ENCODE measurements around the gene TRPC4AP.

DNA sequence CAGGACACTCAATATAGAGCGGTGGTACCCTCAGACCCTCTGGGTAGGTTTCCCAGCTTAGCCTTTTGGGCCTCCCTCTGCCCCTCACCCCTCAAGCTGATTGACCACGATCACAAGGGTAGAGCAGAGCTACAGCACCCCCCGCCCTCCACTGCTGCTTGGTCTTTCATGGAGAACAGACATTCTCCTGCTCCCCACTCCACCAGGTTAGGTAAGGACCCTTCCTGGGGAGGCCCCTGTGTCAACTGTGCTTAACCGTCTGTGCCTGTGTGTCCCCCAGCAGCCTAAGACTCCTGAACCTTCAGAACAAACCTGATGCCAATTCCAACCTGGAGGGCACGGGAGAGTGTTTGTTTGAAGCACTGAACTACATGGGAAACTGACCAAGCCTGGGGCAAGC lies 125.2 kb downstream of the TRPC4AP start:
- TF ChIP-seq, protein P1, sequence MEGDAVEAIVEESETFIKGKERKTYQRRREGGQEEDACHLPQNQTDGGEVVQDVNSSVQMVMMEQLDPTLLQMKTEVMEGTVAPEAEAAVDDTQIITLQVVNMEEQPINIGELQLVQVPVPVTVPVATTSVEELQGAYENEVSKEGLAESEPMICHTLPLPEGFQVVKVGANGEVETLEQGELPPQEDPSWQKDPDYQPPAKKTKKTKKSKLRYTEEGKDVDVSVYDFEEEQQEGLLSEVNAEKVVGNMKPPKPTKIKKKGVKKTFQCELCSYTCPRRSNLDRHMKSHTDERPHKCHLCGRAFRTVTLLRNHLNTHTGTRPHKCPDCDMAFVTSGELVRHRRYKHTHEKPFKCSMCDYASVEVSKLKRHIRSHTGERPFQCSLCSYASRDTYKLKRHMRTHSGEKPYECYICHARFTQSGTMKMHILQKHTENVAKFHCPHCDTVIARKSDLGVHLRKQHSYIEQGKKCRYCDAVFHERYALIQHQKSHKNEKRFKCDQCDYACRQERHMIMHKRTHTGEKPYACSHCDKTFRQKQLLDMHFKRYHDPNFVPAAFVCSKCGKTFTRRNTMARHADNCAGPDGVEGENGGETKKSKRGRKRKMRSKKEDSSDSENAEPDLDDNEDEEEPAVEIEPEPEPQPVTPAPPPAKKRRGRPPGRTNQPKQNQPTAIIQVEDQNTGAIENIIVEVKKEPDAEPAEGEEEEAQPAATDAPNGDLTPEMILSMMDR (IDR thresholded peaks at IDR 0.05), result no peak
- TF ChIP-seq POLR2A (IDR thresholded peaks at IDR 0.05), result no peak
- no peak for TF ChIP-seq EP300 (IDR thresholded peaks at IDR 0.05)

Data from tibial nerve (tissue), 4 donors.